ENCODE data around the gene KCNQ5. TPM values are rescaled to one million over a fixed set of nuclear protein-coding genes. Genes with fewer than 3 reads are reported as not detected.

KCNQ5 gene
- total and polyA plus RNA-seq, 10 of the 15 experiments (the other 5 are each of a cell fraction or from before 2014, with no cell fraction given) = 0.60 to 16.2 (median 3.2) TPM

DNA sequence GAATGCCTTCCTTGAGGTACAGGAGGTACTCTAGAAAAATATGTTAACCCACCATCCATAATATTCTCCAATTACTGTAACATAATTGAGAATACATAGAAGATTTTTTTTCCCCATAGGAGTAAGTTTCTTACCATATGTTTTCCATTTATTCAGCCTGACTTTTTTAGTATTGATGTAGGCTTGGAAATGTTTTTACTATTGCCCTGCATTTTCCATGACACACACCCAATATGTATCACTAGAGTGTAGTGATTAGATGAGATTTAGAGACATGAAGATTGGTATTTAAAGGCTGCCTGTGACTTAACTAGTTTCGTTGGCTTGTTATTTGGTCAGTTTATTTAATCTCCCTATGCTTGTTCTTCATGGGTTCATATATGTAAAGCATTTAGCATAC, 39.5 kb downstream of the KCNQ5 start:
- no peaks in the 10 kb centered on the region; a peak in 1 of 4 replicates for H3K36me3 ChIP-seq (ENCODE audit: control insufficient read depth in 2 of 2, insufficient read depth in 2 of 2, low read length in 1 of 2)
- H3K79me2 ChIP-seq (ENCODE audit: control insufficient read depth, insufficient read depth, low read length) = peaks cover 5% of the 10 kb centered on the region

More for the DNA sequence above, 39.5 kb downstream of the KCNQ5 start:
- no peaks in the 10 kb centered on the region for H3K9me3 ChIP-seq (replicated peaks; ENCODE audit: control insufficient read depth, insufficient read depth, low read length)
- no peak for TF ChIP-seq TCF3 (IDR thresholded peaks at IDR 0.05; ENCODE audit: borderline replicate concordance, insufficient read depth, low read depth, low read length)
- TF ChIP-seq ATF7 (IDR thresholded peaks at IDR 0.05; ENCODE audit: low read depth) = no peak
- TF ChIP-seq PAX8 (IDR thresholded peaks at IDR 0.05) = no peak
- no peak for TF ChIP-seq MTA2 (IDR thresholded peaks at IDR 0.05; ENCODE audit: low read depth)
- TF ChIP-seq, protein P1, sequence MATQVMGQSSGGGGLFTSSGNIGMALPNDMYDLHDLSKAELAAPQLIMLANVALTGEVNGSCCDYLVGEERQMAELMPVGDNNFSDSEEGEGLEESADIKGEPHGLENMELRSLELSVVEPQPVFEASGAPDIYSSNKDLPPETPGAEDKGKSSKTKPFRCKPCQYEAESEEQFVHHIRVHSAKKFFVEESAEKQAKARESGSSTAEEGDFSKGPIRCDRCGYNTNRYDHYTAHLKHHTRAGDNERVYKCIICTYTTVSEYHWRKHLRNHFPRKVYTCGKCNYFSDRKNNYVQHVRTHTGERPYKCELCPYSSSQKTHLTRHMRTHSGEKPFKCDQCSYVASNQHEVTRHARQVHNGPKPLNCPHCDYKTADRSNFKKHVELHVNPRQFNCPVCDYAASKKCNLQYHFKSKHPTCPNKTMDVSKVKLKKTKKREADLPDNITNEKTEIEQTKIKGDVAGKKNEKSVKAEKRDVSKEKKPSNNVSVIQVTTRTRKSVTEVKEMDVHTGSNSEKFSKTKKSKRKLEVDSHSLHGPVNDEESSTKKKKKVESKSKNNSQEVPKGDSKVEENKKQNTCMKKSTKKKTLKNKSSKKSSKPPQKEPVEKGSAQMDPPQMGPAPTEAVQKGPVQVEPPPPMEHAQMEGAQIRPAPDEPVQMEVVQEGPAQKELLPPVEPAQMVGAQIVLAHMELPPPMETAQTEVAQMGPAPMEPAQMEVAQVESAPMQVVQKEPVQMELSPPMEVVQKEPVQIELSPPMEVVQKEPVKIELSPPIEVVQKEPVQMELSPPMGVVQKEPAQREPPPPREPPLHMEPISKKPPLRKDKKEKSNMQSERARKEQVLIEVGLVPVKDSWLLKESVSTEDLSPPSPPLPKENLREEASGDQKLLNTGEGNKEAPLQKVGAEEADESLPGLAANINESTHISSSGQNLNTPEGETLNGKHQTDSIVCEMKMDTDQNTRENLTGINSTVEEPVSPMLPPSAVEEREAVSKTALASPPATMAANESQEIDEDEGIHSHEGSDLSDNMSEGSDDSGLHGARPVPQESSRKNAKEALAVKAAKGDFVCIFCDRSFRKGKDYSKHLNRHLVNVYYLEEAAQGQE (IDR thresholded peaks at IDR 0.05; ENCODE audit: low read depth, low read length) = no peak
- no peak for TF ChIP-seq SRF (IDR thresholded peaks at IDR 0.05; ENCODE audit: low read depth in 2 of 2, low read length in 2 of 2)
- no peak for TF ChIP-seq PAX5 (IDR thresholded peaks at IDR 0.05; ENCODE audit: borderline replicate concordance, low read depth, low read length)
- TF ChIP-seq, protein P2, sequence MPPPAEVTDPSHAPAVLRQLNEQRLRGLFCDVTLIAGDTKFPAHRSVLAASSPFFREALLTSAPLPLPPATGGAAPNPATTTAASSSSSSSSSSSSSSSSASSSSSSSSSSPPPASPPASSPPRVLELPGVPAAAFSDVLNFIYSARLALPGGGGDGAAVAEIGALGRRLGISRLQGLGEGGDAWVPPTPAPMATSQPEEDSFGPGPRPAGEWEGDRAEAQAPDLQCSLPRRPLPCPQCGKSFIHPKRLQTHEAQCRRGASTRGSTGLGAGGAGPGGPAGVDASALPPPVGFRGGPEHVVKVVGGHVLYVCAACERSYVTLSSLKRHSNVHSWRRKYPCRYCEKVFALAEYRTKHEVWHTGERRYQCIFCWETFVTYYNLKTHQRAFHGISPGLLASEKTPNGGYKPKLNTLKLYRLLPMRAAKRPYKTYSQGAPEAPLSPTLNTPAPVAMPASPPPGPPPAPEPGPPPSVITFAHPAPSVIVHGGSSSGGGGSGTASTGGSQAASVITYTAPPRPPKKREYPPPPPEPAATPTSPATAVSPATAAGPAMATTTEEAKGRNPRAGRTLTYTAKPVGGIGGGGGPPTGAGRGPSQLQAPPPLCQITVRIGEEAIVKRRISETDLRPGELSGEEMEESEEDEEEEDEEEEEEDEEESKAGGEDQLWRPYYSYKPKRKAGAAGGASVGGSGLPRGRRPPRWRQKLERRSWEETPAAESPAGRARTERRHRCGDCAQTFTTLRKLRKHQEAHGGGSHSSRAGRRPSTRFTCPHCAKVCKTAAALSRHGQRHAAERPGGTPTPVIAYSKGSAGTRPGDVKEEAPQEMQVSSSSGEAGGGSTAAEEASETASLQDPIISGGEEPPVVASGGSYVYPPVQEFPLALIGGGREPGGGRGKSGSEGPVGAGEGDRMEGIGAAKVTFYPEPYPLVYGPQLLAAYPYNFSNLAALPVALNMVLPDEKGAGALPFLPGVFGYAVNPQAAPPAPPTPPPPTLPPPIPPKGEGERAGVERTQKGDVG (CRISPR knock-in tag; IDR thresholded peaks at IDR 0.05) = no peak
- no peak for TF ChIP-seq MEF2B (IDR thresholded peaks at IDR 0.05; ENCODE audit: partially characterized antibody, poor library complexity, severe bottlenecking)
- TF ChIP-seq, protein P3, sequence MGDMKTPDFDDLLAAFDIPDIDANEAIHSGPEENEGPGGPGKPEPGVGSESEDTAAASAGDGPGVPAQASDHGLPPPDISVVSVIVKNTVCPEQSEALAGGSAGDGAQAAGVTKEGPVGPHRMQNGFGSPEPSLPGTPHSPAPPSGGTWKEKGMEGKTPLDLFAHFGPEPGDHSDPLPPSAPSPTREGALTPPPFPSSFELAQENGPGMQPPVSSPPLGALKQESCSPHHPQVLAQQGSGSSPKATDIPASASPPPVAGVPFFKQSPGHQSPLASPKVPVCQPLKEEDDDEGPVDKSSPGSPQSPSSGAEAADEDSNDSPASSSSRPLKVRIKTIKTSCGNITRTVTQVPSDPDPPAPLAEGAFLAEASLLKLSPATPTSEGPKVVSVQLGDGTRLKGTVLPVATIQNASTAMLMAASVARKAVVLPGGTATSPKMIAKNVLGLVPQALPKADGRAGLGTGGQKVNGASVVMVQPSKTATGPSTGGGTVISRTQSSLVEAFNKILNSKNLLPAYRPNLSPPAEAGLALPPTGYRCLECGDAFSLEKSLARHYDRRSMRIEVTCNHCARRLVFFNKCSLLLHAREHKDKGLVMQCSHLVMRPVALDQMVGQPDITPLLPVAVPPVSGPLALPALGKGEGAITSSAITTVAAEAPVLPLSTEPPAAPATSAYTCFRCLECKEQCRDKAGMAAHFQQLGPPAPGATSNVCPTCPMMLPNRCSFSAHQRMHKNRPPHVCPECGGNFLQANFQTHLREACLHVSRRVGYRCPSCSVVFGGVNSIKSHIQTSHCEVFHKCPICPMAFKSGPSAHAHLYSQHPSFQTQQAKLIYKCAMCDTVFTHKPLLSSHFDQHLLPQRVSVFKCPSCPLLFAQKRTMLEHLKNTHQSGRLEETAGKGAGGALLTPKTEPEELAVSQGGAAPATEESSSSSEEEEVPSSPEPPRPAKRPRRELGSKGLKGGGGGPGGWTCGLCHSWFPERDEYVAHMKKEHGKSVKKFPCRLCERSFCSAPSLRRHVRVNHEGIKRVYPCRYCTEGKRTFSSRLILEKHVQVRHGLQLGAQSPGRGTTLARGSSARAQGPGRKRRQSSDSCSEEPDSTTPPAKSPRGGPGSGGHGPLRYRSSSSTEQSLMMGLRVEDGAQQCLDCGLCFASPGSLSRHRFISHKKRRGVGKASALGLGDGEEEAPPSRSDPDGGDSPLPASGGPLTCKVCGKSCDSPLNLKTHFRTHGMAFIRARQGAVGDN (IDR thresholded peaks at IDR 0.05) = no peak
- TF ChIP-seq SMAD5 (IDR thresholded peaks at IDR 0.05; ENCODE audit: low read depth) = no peak
- no peak overlapping the region for H3K9ac ChIP-seq (ENCODE audit: control insufficient read depth, insufficient read depth, low read length)
- BruUV-seq (replicated peaks) = no TSS peak
- H3K4me1 ChIP-seq (ENCODE audit: control insufficient read depth, insufficient read depth, low read length) = no peaks in the 10 kb centered on the region
- ChIA-PET CTCF (interaction anchor here (1.2 kb wide), 1 partner anchor 9 kb away, joined by 3 read pairs; no protein-coding TSS in a partner anchor), POLR2A (interaction anchor here (1.2 kb wide), 1 partner anchor 28 kb away, joined by 3 read pairs; no protein-coding TSS in a partner anchor), SMC1A (ENCODE audit: uncharacterized antibody, unreplicated experiment) (interaction anchor here (0.5 to 2.2 kb wide), 4 partner anchors 12 to 112 kb away, joined by 3 to 9 read pairs (median 3); no protein-coding TSS in a partner anchor), RAD21 (ENCODE audit: unreplicated experiment) (interaction anchor here (1.4 kb wide), 1 partner anchor 11 kb away, joined by 4 read pairs; no protein-coding TSS in a partner anchor)
- H3K27ac ChIP-seq (ENCODE audit: control insufficient read depth, insufficient read depth) = no peak overlapping the region
- H3K27me3 ChIP-seq (replicated peaks in 1 of 2; ENCODE audit: control insufficient read depth in 2 of 2, insufficient read depth in 2 of 2, low read length in 1 of 2) = no peaks in the 10 kb centered on the region
- ATAC-seq (no peak), DNase-seq (ENCODE audit: low read depth, low spot score) (no peak), FAIRE-seq (no peak)
- WGBS (ENCODE audit: insufficient coverage, insufficient replicate concordance, low lambda C conversion rate, missing lambda C conversion rate) = 100% methylated on average over 1 of the region's 1 CpG
- in situ Hi-C loops (cut with MboI) = no loop called here
- intact Hi-C loops (cut with micrococcal nuclease; ENCODE audit: unreplicated experiment) = no loop called here
- no peak overlapping the region for H3K4me2 ChIP-seq (ENCODE audit: control insufficient read depth, insufficient read depth)
- no peak overlapping the region for H2AFZ ChIP-seq (ENCODE audit: control insufficient read depth, low read depth, low read length)
- no peak overlapping the region for H3K4me3 ChIP-seq
- H4K20me1 ChIP-seq (ENCODE audit: control insufficient read depth, insufficient read depth) = no peaks in the 10 kb centered on the region

Measured in GM12878 (cell line).